GM12878 (cell line): Measurements from ENCODE around the gene RAB8A. TPM values are rescaled to one million over a fixed set of nuclear protein-coding genes. Genes with fewer than 3 reads are reported as not detected.

Experiments
- CHD1 ChIP-seq: IDR thresholded peaks from 2 replicates; pipeline ENCODE4 v1.6.1; 2012; ENCODE audit warnings: low read depth, low read length, improper control_type of control experiment
- CTCF ChIP-seq, 3 experiments: IDR thresholded peaks in 2 of 3; conservative IDR thresholded peaks in 1 of 3; 2 replicates each; pipeline ENCODE4 v1.5.1; 2011; ENCODE audit warnings: low read depth in 3 of 3, low read length in 3 of 3, mild to moderate bottlenecking in 3 of 3, control low read depth in 2 of 3, moderate library complexity in 2 of 3, inconsistent platforms in 1 of 3, mixed read lengths in 1 of 3; ENCODE audit not compliant: control insufficient read depth in 2 of 3, insufficient read depth in 1 of 3; ENCODE audit errors: extremely low read depth in 1 of 3
- EP300 ChIP-seq, 2 experiments: fragments of 150-350 bp in 1 of 2; IDR thresholded peaks; 2 replicates each; pipeline ENCODE4 v1.6.1; 2011 to 2012; ENCODE audit warnings: low read depth in 2 of 2, low read length in 2 of 2, borderline replicate concordance in 1 of 2, improper control_type of control experiment in 1 of 2, inconsistent platforms in 1 of 2; ENCODE audit not compliant: control insufficient read depth in 1 of 2
- ETV6 ChIP-seq, 2 experiments: fragments of 450-650 bp in 1 of 2; IDR thresholded peaks in 1 of 2; conservative IDR thresholded peaks in 1 of 2; 2 replicates each; pipeline ENCODE4 v1.6.1; 2014; ENCODE audit warnings: antibody characterized with exemption in 1 of 2, borderline replicate concordance in 1 of 2, low read depth in 1 of 2, mild to moderate bottlenecking in 1 of 2, moderate library complexity in 1 of 2
- FOS ChIP-seq: IDR thresholded peaks from 3 replicates; pipeline ENCODE4 v1.6.1; 2011; ENCODE audit warnings: borderline replicate concordance; ENCODE audit not compliant: insufficient read length; ENCODE audit errors: extremely low read depth
- GATAD2B ChIP-seq: fragments of 450-650 bp; conservative IDR thresholded peaks from 2 replicates; pipeline ENCODE4 v1.6.1; 2017; ENCODE audit warnings: low read depth, mild to moderate bottlenecking, moderate library complexity
- HDAC6 ChIP-seq: fragments of 200-600 bp; sonication (generic); IDR thresholded peaks from one replicate; pipeline ENCODE4 v1.8.0; 2017; ENCODE audit warnings: antibody characterized with exemption; ENCODE audit not compliant: unreplicated experiment
- HDGF ChIP-seq: fragments of 450-650 bp; IDR thresholded peaks from 2 replicates; pipeline ENCODE4 v1.6.1; 2016; ENCODE audit warnings: antibody characterized with exemption
- IRF5 ChIP-seq: fragments of 450-650 bp; IDR thresholded peaks from 2 replicates; pipeline ENCODE4 v1.6.1; 2017; ENCODE audit warnings: borderline replicate concordance
- JUND ChIP-seq: IDR thresholded peaks from 2 replicates; pipeline ENCODE4 v1.6.1; 2012; ENCODE audit warnings: low read depth, mild to moderate bottlenecking, low read length, improper control_type of control experiment, moderate library complexity
- MEF2B ChIP-seq: fragments of 450-650 bp; IDR thresholded peaks from 2 replicates; pipeline ENCODE4 v1.6.1; 2018; ENCODE audit warnings: mild to moderate bottlenecking, moderate library complexity; ENCODE audit not compliant: partially characterized antibody, poor library complexity, severe bottlenecking
- NBN ChIP-seq: fragments of 450-650 bp; IDR thresholded peaks from 2 replicates; pipeline ENCODE4 v1.6.1; 2016
- NR2F1 ChIP-seq: fragments of 450-650 bp; conservative IDR thresholded peaks from 2 replicates; pipeline ENCODE4 v1.6.1; 2017; ENCODE audit warnings: mild to moderate bottlenecking
- PKNOX1 ChIP-seq: fragments of 450-650 bp; IDR thresholded peaks from 2 replicates; pipeline ENCODE4 v1.6.1; 2016; ENCODE audit warnings: mild to moderate bottlenecking
- POLR2AphosphoS5 ChIP-seq: IDR thresholded peaks from 2 replicates; pipeline ENCODE4 v1.6.1; 2011; ENCODE audit warnings: mild to moderate bottlenecking, low read length, inconsistent platforms
- POU2F2 ChIP-seq: IDR thresholded peaks from 3 replicates; pipeline ENCODE4 v1.6.1; 2011; ENCODE audit warnings: low read depth, mild to moderate bottlenecking, low read length, borderline replicate concordance
- SMC3 ChIP-seq: IDR thresholded peaks from 2 replicates; pipeline ENCODE4 v1.6.1; 2011; ENCODE audit warnings: low read length, improper control_type of control experiment, borderline replicate concordance
- TBL1XR1 ChIP-seq: IDR thresholded peaks from 2 replicates; pipeline ENCODE4 v1.6.1; 2012; ENCODE audit warnings: low read depth, low read length, improper control_type of control experiment
- TCF12 ChIP-seq: IDR thresholded peaks from 2 replicates; pipeline ENCODE4 v1.6.1; 2011; ENCODE audit warnings: low read depth, mild to moderate bottlenecking, low read length
- TCF3 ChIP-seq: IDR thresholded peaks from 2 replicates; pipeline ENCODE4 v1.6.1; 2012; ENCODE audit warnings: low read depth, mild to moderate bottlenecking, low read length, borderline replicate concordance; ENCODE audit not compliant: insufficient read depth
- ZNF24 ChIP-seq: fragments of 450-650 bp; IDR thresholded peaks from 2 replicates; pipeline ENCODE4 v1.6.1; 2017; ENCODE audit warnings: antibody characterized with exemption, mild to moderate bottlenecking
- polyA plus RNA-seq, 11 experiments: library from polyadenylated mRNA; depleted of rRNA in 4 of 11; unstranded in 6 of 11; stranded (reverse) in 5 of 11; fragments of >200 nt; fragmentation: Nextera tagmentation in 4 of 11; fragmentation: Illumina TruSeq in 1 of 11; extraction: Ambion mirVana in 4 of 11; extraction: Trizol in 1 of 11; gene quantifications; 1 replicate in 1 of 11; 2 replicates in 10 of 11; pipeline versions ENCODE4 v1.2.1 to v1.2.3, GENCODE V29; 2011 to 2016; ENCODE audit warnings: inconsistent platforms in 2 of 11, missing spikeins in 2 of 11, low read depth in 1 of 11
- total RNA-seq, 4 experiments: library from RNA; depleted of rRNA in 3 of 4; stranded (reverse); fragments of >200 nt in 3 of 4; fragmentation: Illumina TruSeq in 1 of 4; extraction: Trizol in 1 of 4; gene quantifications; 2 replicates each; pipeline versions ENCODE4 v1.2.1 to v1.2.3, GENCODE V29; 2013 to 2021
- TF ChIP-seq, protein P1 (sequence below): IDR thresholded peaks from 2 replicates; pipeline ENCODE4 v1.6.1; 2012; ENCODE audit warnings: low read depth, low read length, improper control_type of control experiment
- TF ChIP-seq, protein P2 (sequence below): fragments of 450-650 bp; conservative IDR thresholded peaks from 2 replicates; pipeline ENCODE4 v1.6.1; 2017; ENCODE audit warnings: mild to moderate bottlenecking, moderate library complexity

Gene RAB8A
- total and polyA plus RNA-seq, 10 of the 15 experiments (the other 5 are each of a cell fraction or from before 2014, with no cell fraction given), result 23.9 to 314 (median 185) TPM

DNA sequence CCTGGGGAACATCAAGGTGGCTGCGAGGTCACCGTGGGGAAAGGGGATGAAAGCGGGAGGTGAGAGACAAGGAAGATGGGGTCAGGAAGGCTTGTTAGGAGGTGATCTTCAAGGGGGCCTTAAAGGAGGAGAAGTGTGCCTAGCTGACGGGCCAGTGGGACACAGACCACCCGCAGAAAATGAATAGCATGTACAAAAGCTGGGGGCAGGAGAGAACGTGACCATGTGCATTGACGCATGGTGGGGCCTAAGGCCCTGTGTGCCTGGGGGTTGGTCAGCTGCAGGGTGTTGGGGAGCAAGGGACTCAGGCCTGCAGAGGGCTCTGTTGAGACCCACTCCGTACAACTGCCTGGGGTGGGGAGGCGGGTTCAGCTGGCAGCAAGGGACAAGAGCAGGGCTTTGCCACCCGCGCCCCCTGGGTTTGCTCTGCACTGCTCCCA lies 5.9 kb downstream of the RAB8A start (continued):
- TF ChIP-seq, protein P1, sequence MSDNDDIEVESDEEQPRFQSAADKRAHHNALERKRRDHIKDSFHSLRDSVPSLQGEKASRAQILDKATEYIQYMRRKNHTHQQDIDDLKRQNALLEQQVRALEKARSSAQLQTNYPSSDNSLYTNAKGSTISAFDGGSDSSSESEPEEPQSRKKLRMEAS, result peak; percentile 43; the same call in 1 of the 2 replicates
- peak; percentile 62; the same call in 1 of the 2 replicates for TF ChIP-seq SMC3
- TF ChIP-seq NBN, result peak; percentile 46
- TF ChIP-seq POLR2AphosphoS5, result peak; percentile 66
- no peak for TF ChIP-seq TBL1XR1
- 0 out of 4 replicates have a peak, but pooled peaks of 1 of the 2 experiments have one; percentile 37 for TF ChIP-seq EP300 (IDR thresholded peaks at IDR 0.05; ENCODE audit: borderline replicate concordance in 1 of 2, control insufficient read depth in 1 of 2, low read depth in 2 of 2, low read length in 2 of 2)
- no peak for TF ChIP-seq PKNOX1
- TF ChIP-seq ETV6 (conservative IDR thresholded peaks at IDR 0.05 in 1 of 2, IDR thresholded peaks at IDR 0.05 in 1 of 2; ENCODE audit: borderline replicate concordance in 1 of 2, low read depth in 1 of 2), result peak in 1 of 2 experiments; percentile 57; a peak in 2 of 4 replicates
- TF ChIP-seq CTCF (IDR thresholded peaks at IDR 0.05 in 2 of 3, conservative IDR thresholded peaks at IDR 0.05 in 1 of 3; ENCODE audit: control insufficient read depth in 2 of 3, extremely low read depth in 1 of 3, insufficient read depth in 1 of 3, low read depth in 3 of 3, low read length in 3 of 3), result peak; percentile 61 to 74 (median 61)
- no peak for TF ChIP-seq CHD1
- TF ChIP-seq IRF5, result no peak
- TF ChIP-seq TCF3, result 0 out of 2 replicates have a peak, but pooled peaks have one; percentile 27
- TF ChIP-seq MEF2B, result no peak
- no peak for TF ChIP-seq JUND
- no peak for TF ChIP-seq ZNF24
- no peak for TF ChIP-seq FOS
- TF ChIP-seq HDAC6, result no peak
- TF ChIP-seq, protein P2, sequence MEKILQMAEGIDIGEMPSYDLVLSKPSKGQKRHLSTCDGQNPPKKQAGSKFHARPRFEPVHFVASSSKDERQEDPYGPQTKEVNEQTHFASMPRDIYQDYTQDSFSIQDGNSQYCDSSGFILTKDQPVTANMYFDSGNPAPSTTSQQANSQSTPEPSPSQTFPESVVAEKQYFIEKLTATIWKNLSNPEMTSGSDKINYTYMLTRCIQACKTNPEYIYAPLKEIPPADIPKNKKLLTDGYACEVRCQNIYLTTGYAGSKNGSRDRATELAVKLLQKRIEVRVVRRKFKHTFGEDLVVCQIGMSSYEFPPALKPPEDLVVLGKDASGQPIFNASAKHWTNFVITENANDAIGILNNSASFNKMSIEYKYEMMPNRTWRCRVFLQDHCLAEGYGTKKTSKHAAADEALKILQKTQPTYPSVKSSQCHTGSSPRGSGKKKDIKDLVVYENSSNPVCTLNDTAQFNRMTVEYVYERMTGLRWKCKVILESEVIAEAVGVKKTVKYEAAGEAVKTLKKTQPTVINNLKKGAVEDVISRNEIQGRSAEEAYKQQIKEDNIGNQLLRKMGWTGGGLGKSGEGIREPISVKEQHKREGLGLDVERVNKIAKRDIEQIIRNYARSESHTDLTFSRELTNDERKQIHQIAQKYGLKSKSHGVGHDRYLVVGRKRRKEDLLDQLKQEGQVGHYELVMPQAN, result peak; percentile 45; the same call in 1 of the 2 replicates
- peak; percentile 80; the same call in 1 of the 3 replicates for TF ChIP-seq POU2F2
- peak; percentile 67 for TF ChIP-seq HDGF
- TF ChIP-seq TCF12, result peak; percentile 79
- TF ChIP-seq GATAD2B, result peak; percentile 27
- peak; percentile 38 for TF ChIP-seq NR2F1
